HG03045 (cell line): ENCODE measurements around the gene ELMO2.

ENCODE experiments used
- ATAC-seq: cut with Tn5 transposase; IDR thresholded peaks from one replicate; pipeline ENCODE4 v1.9.1; 2021; ENCODE audit warnings: mild to moderate bottlenecking, moderate library complexity; ENCODE audit not compliant: unreplicated experiment

ELMO2 gene

GRCh38 chr20:46367967-46368901 lies 38.2 kb downstream of the ELMO2 start:
- ATAC-seq: no peak

GRCh38 chr20:46367234-46367633 lies 39.2 kb downstream of the ELMO2 start:
- no peak for ATAC-seq

GRCh38 chr20:46366826-46367225 lies 39.6 kb downstream of the ELMO2 start:
- no peak for ATAC-seq

- ATAC-seq: no peak
Measured at GRCh38 chr20:46365487-46366220, 40.8 kb downstream of the ELMO2 start.

GRCh38 chr20:46364670-46365486 lies 41.5 kb downstream of the ELMO2 start:
- no peak for ATAC-seq

GRCh38 chr20:46363874-46364669 lies 42.3 kb downstream of the ELMO2 start:
- ATAC-seq: peak; percentile 77

GRCh38 chr20:46362921-46363867 lies 43.2 kb downstream of the ELMO2 start:
- peak; percentile 11 for ATAC-seq

- no peak for ATAC-seq
Measured at GRCh38 chr20:46361811-46362210, 44.6 kb downstream of the ELMO2 start.

GRCh38 chr20:46361381-46361780 lies 45.0 kb downstream of the ELMO2 start:
- no peak for ATAC-seq

GRCh38 chr20:46359233-46359751 lies 47.1 kb downstream of the ELMO2 start:
- ATAC-seq: no peak

- no peak for ATAC-seq
Measured at GRCh38 chr20:46358346-46359058, 47.9 kb downstream of the ELMO2 start.

- no peak for ATAC-seq
Measured at GRCh38 chr20:46357030-46357514, 49.3 kb downstream of the ELMO2 start.

GRCh38 chr20:46356195-46357029 lies 50.0 kb downstream of the ELMO2 start:
- ATAC-seq: no peak

- no peak for ATAC-seq
Measured at GRCh38 chr20:46355778-46356177, 50.6 kb downstream of the ELMO2 start.

GRCh38 chr20:46354920-46355654 lies 51.3 kb downstream of the ELMO2 start:
- no peak for ATAC-seq

- no peak for ATAC-seq
Measured at GRCh38 chr20:46354207-46354555, 52.2 kb downstream of the ELMO2 start.
